ENCODE data around the gene MS4A4E.

- TF ChIP-seq, protein P1, sequence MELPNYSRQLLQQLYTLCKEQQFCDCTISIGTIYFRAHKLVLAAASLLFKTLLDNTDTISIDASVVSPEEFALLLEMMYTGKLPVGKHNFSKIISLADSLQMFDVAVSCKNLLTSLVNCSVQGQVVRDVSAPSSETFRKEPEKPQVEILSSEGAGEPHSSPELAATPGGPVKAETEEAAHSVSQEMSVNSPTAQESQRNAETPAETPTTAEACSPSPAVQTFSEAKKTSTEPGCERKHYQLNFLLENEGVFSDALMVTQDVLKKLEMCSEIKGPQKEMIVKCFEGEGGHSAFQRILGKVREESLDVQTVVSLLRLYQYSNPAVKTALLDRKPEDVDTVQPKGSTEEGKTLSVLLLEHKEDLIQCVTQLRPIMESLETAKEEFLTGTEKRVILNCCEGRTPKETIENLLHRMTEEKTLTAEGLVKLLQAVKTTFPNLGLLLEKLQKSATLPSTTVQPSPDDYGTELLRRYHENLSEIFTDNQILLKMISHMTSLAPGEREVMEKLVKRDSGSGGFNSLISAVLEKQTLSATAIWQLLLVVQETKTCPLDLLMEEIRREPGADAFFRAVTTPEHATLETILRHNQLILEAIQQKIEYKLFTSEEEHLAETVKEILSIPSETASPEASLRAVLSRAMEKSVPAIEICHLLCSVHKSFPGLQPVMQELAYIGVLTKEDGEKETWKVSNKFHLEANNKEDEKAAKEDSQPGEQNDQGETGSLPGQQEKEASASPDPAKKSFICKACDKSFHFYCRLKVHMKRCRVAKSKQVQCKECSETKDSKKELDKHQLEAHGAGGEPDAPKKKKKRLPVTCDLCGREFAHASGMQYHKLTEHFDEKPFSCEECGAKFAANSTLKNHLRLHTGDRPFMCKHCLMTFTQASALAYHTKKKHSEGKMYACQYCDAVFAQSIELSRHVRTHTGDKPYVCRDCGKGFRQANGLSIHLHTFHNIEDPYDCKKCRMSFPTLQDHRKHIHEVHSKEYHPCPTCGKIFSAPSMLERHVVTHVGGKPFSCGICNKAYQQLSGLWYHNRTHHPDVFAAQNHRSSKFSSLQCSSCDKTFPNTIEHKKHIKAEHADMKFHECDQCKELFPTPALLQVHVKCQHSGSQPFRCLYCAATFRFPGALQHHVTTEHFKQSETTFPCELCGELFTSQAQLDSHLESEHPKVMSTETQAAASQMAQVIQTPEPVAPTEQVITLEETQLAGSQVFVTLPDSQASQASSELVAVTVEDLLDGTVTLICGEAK (IDR thresholded peaks at IDR 0.05): no peak
- TF ChIP-seq, protein P1 (CRISPR knock-in tag; IDR thresholded peaks at IDR 0.05): no peak
- no peak for TF ChIP-seq MAFK (conservative IDR thresholded peaks at IDR 0.05 in 1 of 2, IDR thresholded peaks at IDR 0.05 in 1 of 2; ENCODE audit: low read length in 2 of 2)
- TF ChIP-seq FOSL2 (CRISPR knock-in tag; IDR thresholded peaks at IDR 0.05): no peak
These were observed 83.1 kb downstream of the MS4A4E start for GRCh38 chr11:60159868-60160267.

All from HepG2 (cell line).